RPMI8226 (cell line): ENCODE results near the gene DDX51.
"Not testable (repeated sequence)": the region's sequence is repeated elsewhere in the genome, so short reads cannot be mapped to it uniquely, and the experiment has no call there.

Source experiments
- DNase-seq: peaks from one replicate; pipeline ENCODE4 v3.0.0-alpha.2; 2015

Gene DDX51

GRCh38 chr12:132109741-132110140 is 34.4 kb downstream of the DDX51 start:
- no peak for DNase-seq

- no peak for DNase-seq
Observed at GRCh38 chr12:132108211-132108832, 35.8 kb downstream of the DDX51 start.

GRCh38 chr12:132106921-132107320 is 37.2 kb downstream of the DDX51 start:
- no peak for DNase-seq

GRCh38 chr12:132105467-132105866 is 38.7 kb downstream of the DDX51 start:
- DNase-seq = no peak

- no peak for DNase-seq
Observed at GRCh38 chr12:132103542-132104308, 40.4 kb downstream of the DDX51 start.

- not testable (repeated sequence) for DNase-seq
Observed at GRCh38 chr12:132103072-132103471, 41.0 kb downstream of the DDX51 start.

- no peak for DNase-seq
Observed at GRCh38 chr12:132102297-132102696, 41.8 kb downstream of the DDX51 start.

- no peak for DNase-seq
Observed at GRCh38 chr12:132100306-132101065, 43.6 kb downstream of the DDX51 start.

GRCh38 chr12:132099739-132100138 is 44.4 kb downstream of the DDX51 start:
- DNase-seq = no peak

- no peak for DNase-seq
Observed at GRCh38 chr12:132095520-132096409, 48.4 kb downstream of the DDX51 start.

GRCh38 chr12:132094269-132094891 is 49.7 kb downstream of the DDX51 start:
- DNase-seq = no peak

- no peak for DNase-seq
Observed at GRCh38 chr12:132089407-132089910, 54.7 kb downstream of the DDX51 start.
